HG02759 (cell line): Measurements from ENCODE around the gene TRMU.

ENCODE experiments used
- ATAC-seq: cut with Tn5 transposase; IDR thresholded peaks from one replicate; pipeline ENCODE4 v1.9.1; 2021; ENCODE audit warnings: mild to moderate bottlenecking, moderate library complexity; ENCODE audit not compliant: unreplicated experiment

Gene TRMU

GRCh38 chr22:46405901-46406300 is 70.4 kb downstream of the TRMU start:
- no peak for ATAC-seq

DNA sequence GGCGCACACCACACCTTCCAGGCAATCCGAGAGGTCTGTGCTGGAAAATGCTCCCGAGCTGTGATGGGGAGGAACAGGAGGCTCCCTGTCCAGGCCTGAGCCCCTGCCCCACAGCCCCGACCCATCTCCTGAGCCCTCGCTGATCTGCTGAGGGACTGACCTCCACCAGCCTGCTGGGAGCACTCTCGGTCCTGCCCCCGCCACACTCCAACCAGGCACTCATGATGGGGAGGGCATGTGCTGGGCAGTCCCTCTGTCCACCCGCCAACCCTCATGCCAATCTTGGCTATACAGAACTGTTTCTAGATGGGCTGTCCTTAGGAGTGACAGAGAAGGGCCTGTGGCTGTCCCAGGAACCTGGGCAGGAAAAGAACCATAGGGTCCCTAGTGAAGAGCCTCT is 70.8 kb downstream of the TRMU start:
- ATAC-seq: no peak

- no peak for ATAC-seq
Observed at GRCh38 chr22:46406791-46407190, 71.3 kb downstream of the TRMU start.
